ENCODE results near the gene PLXNA4.

PLXNA4 gene

GRCh38 chr7:132377015-132377414, 199.3 kb downstream of the PLXNA4 start:
- no peak overlapping the region for H3K4me3 ChIP-seq (ENCODE audit: low read depth, low read length)
- no peak overlapping the region for H3K18ac ChIP-seq (ENCODE audit: low read length)
- no CpG with 5 or more reads among the region's 2 CpGs for WGBS (ENCODE audit: extremely low coverage, insufficient coverage, insufficient read length)
- H3K27me3 ChIP-seq (ENCODE audit: insufficient read depth, low read length), result no peaks in the 10 kb centered on the region
- no peak overlapping the region for H3K14ac ChIP-seq (ENCODE audit: low read length)
- no peak overlapping the region for H3K27ac ChIP-seq (ENCODE audit: low read depth, low read length)
- H3K36me3 ChIP-seq (ENCODE audit: control insufficient read depth in 1 of 2, insufficient read depth in 2 of 2, low read length in 2 of 2), result no peaks in the 10 kb centered on the region
- H4K8ac ChIP-seq (ENCODE audit: low read depth, low read length), result no peak overlapping the region
- H3K4me1 ChIP-seq (ENCODE audit: control insufficient read depth in 1 of 2, insufficient read depth in 2 of 2, low read length in 2 of 2), result no peaks in the 10 kb centered on the region
- H3K9ac ChIP-seq (ENCODE audit: low read length), result no peak overlapping the region
- H3K79me1 ChIP-seq (ENCODE audit: low read length), result no peaks in the 10 kb centered on the region
- H2BK12ac ChIP-seq (ENCODE audit: low read length), result no peak overlapping the region
- DNase-seq, result no peak
- no peak overlapping the region for H3K4ac ChIP-seq (ENCODE audit: low read depth, low read length)
- no peak overlapping the region for H3K4me2 ChIP-seq (ENCODE audit: low read length)
- no peaks in the 10 kb centered on the region for H3K79me2 ChIP-seq (ENCODE audit: control insufficient read depth, insufficient read depth, low read length, poor library complexity)
- H4K91ac ChIP-seq (ENCODE audit: low read depth, low read length), result no peak overlapping the region
- no peak overlapping the region for H2BK5ac ChIP-seq (ENCODE audit: low read depth, low read length, poor library complexity)
- no peak overlapping the region for H2AFZ ChIP-seq (ENCODE audit: insufficient read depth, low read length, poor library complexity)
- H2BK120ac ChIP-seq (ENCODE audit: insufficient read depth, low read length, poor library complexity), result no peak overlapping the region
- H2AK5ac ChIP-seq (ENCODE audit: low read length), result no peak overlapping the region
- H3K23ac ChIP-seq (ENCODE audit: low read length), result no peak overlapping the region
- peaks cover 2% of the 10 kb centered on the region for H3K9me3 ChIP-seq (ENCODE audit: insufficient read depth, low read depth, low read length)
- no peak overlapping the region for H4K12ac ChIP-seq (ENCODE audit: low read depth, low read length)

GRCh38 chr7:132376361-132377013, 199.8 kb downstream of the PLXNA4 start:
- Histone ChIP-seq H3K14ac (ENCODE audit: low read length) (no peak overlapping the region), H3K23ac (ENCODE audit: low read length) (no peak overlapping the region), H2BK120ac (ENCODE audit: insufficient read depth, low read length, poor library complexity) (no peak overlapping the region), H3K79me2 (ENCODE audit: control insufficient read depth, insufficient read depth, low read length, poor library complexity) (no peaks in the 10 kb centered on the region), H3K4me1 (ENCODE audit: control insufficient read depth in 1 of 2, insufficient read depth in 2 of 2, low read length in 2 of 2) (no peaks in the 10 kb centered on the region), H2BK5ac (ENCODE audit: low read depth, low read length, poor library complexity) (no peak overlapping the region), H2AK5ac (ENCODE audit: low read length) (no peak overlapping the region), H4K91ac (ENCODE audit: low read depth, low read length) (no peak overlapping the region), H3K79me1 (ENCODE audit: low read length) (no peaks in the 10 kb centered on the region), H3K4ac (ENCODE audit: low read depth, low read length) (no peak overlapping the region), H3K36me3 (ENCODE audit: control insufficient read depth in 1 of 2, insufficient read depth in 2 of 2, low read length in 2 of 2) (no peaks in the 10 kb centered on the region), H3K27me3 (ENCODE audit: insufficient read depth, low read length) (no peaks in the 10 kb centered on the region), H3K4me2 (ENCODE audit: low read length) (no peak overlapping the region), H2BK12ac (ENCODE audit: low read length) (no peak overlapping the region), H3K4me3 (ENCODE audit: low read depth, low read length) (no peak overlapping the region), H4K12ac (ENCODE audit: low read depth, low read length) (no peak overlapping the region), H3K9ac (ENCODE audit: low read length) (no peak overlapping the region), H3K18ac (ENCODE audit: low read length) (no peak overlapping the region), H3K27ac (ENCODE audit: low read depth, low read length) (no peak overlapping the region), H3K9me3 (ENCODE audit: insufficient read depth, low read depth, low read length) (peaks cover 2% of the 10 kb centered on the region), H4K8ac (ENCODE audit: low read depth, low read length) (no peak overlapping the region), H2AFZ (ENCODE audit: insufficient read depth, low read length, poor library complexity) (no peak overlapping the region)
- no peak for DNase-seq
- no CpG with 5 or more reads among the region's 5 CpGs for WGBS (ENCODE audit: extremely low coverage, insufficient coverage, insufficient read length)

- Histone ChIP-seq H3K4me3 (ENCODE audit: low read depth, low read length) (no peak overlapping the region), H4K8ac (ENCODE audit: low read depth, low read length) (no peak overlapping the region), H4K12ac (ENCODE audit: low read depth, low read length) (no peak overlapping the region), H2AFZ (ENCODE audit: insufficient read depth, low read length, poor library complexity) (no peak overlapping the region), H3K79me1 (ENCODE audit: low read length) (no peaks in the 10 kb centered on the region), H3K79me2 (ENCODE audit: control insufficient read depth, insufficient read depth, low read length, poor library complexity) (no peaks in the 10 kb centered on the region), H3K27ac (ENCODE audit: low read depth, low read length) (no peak overlapping the region), H3K36me3 (ENCODE audit: control insufficient read depth in 1 of 2, insufficient read depth in 2 of 2, low read length in 2 of 2) (no peaks in the 10 kb centered on the region), H2AK5ac (ENCODE audit: low read length) (no peak overlapping the region), H3K4me2 (ENCODE audit: low read length) (no peak overlapping the region), H2BK5ac (ENCODE audit: low read depth, low read length, poor library complexity) (no peak overlapping the region), H2BK120ac (ENCODE audit: insufficient read depth, low read length, poor library complexity) (no peak overlapping the region), H3K4ac (ENCODE audit: low read depth, low read length) (no peak overlapping the region), H3K14ac (ENCODE audit: low read length) (no peak overlapping the region), H2BK12ac (ENCODE audit: low read length) (no peak overlapping the region), H3K27me3 (ENCODE audit: insufficient read depth, low read length) (no peaks in the 10 kb centered on the region), H3K18ac (ENCODE audit: low read length) (no peak overlapping the region), H3K23ac (ENCODE audit: low read length) (no peak overlapping the region), H3K9ac (ENCODE audit: low read length) (no peak overlapping the region), H3K9me3 (ENCODE audit: insufficient read depth, low read depth, low read length) (no peaks in the 10 kb centered on the region), H4K91ac (ENCODE audit: low read depth, low read length) (no peak overlapping the region), H3K4me1 (ENCODE audit: control insufficient read depth in 1 of 2, insufficient read depth in 2 of 2, low read length in 2 of 2) (no peaks in the 10 kb centered on the region)
- DNase-seq, result no peak
- no CpG with 5 or more reads among the region's 4 CpGs for WGBS (ENCODE audit: extremely low coverage, insufficient coverage, insufficient read length)
Observed at GRCh38 chr7:132373879-132374278, 202.4 kb downstream of the PLXNA4 start.

GRCh38 chr7:132373041-132373440, 203.2 kb downstream of the PLXNA4 start:
- Histone ChIP-seq H3K4me1 (ENCODE audit: control insufficient read depth in 1 of 2, insufficient read depth in 2 of 2, low read length in 2 of 2) (no peaks in the 10 kb centered on the region), H2BK12ac (ENCODE audit: low read length) (no peak overlapping the region), H3K27me3 (ENCODE audit: insufficient read depth, low read length) (no peaks in the 10 kb centered on the region), H2BK5ac (ENCODE audit: low read depth, low read length, poor library complexity) (no peak overlapping the region), H3K18ac (ENCODE audit: low read length) (no peak overlapping the region), H3K36me3 (ENCODE audit: control insufficient read depth in 1 of 2, insufficient read depth in 2 of 2, low read length in 2 of 2) (no peaks in the 10 kb centered on the region), H3K9me3 (ENCODE audit: insufficient read depth, low read depth, low read length) (no peaks in the 10 kb centered on the region), H4K91ac (ENCODE audit: low read depth, low read length) (no peak overlapping the region), H3K14ac (ENCODE audit: low read length) (no peak overlapping the region), H3K4me3 (ENCODE audit: low read depth, low read length) (no peak overlapping the region), H3K27ac (ENCODE audit: low read depth, low read length) (no peak overlapping the region), H4K12ac (ENCODE audit: low read depth, low read length) (no peak overlapping the region), H3K4ac (ENCODE audit: low read depth, low read length) (no peak overlapping the region), H2BK120ac (ENCODE audit: insufficient read depth, low read length, poor library complexity) (no peak overlapping the region), H4K8ac (ENCODE audit: low read depth, low read length) (no peak overlapping the region), H3K4me2 (ENCODE audit: low read length) (no peak overlapping the region), H3K79me2 (ENCODE audit: control insufficient read depth, insufficient read depth, low read length, poor library complexity) (no peaks in the 10 kb centered on the region), H3K79me1 (ENCODE audit: low read length) (no peaks in the 10 kb centered on the region), H2AK5ac (ENCODE audit: low read length) (no peak overlapping the region), H2AFZ (ENCODE audit: insufficient read depth, low read length, poor library complexity) (no peak overlapping the region), H3K9ac (ENCODE audit: low read length) (no peak overlapping the region), H3K23ac (ENCODE audit: low read length) (no peak overlapping the region)
- no peak for DNase-seq
- no CpG with 5 or more reads among the region's 3 CpGs for WGBS (ENCODE audit: extremely low coverage, insufficient coverage, insufficient read length)

Measured in trophoblast cell (in vitro differentiated cells and primary cell).